ENCODE data around the gene STAT5B. TPM values are rescaled to one million over a fixed set of nuclear protein-coding genes. Genes with fewer than 3 reads are reported as not detected.

Gene STAT5B
- total RNA-seq, 1 experiment from 2014 or later: 42.9 TPM

GRCh38 chr17:42276609-42277341 is 584 bp upstream of the STAT5B start:
- Histone ChIP-seq H3K56ac (ENCODE audit: insufficient read length, low read depth, low read length) (no peak overlapping the region), H2AK5ac (ENCODE audit: insufficient read length, low read length) (no peak overlapping the region), H2BK20ac (ENCODE audit: low read depth, low read length, poor library complexity, severe bottlenecking) (no peak overlapping the region), H3K23me2 (ENCODE audit: insufficient read length, low read depth, low read length, poor library complexity, severe bottlenecking) (peaks cover 12% of the 10 kb centered on the region), H3K9ac (ENCODE audit: extremely low read depth, insufficient read length, low read length) (peak overlapping the region; percentile 1), H2BK5ac (ENCODE audit: insufficient read length, low read length) (no peak overlapping the region), H3K4ac (ENCODE audit: low read depth, low read length) (no peak overlapping the region; the same call in 1 of the 2 replicates), H4K8ac (replicated peaks; ENCODE audit: insufficient read length, low read depth, low read length) (no peak overlapping the region), H3K4me1 (ENCODE audit: insufficient read depth, low read length) (peaks cover 9% of the 10 kb centered on the region), H2AFZ (ENCODE audit: low read length) (no peak overlapping the region), H2BK120ac (ENCODE audit: low read depth, low read length, poor library complexity, severe bottlenecking) (peak overlapping the region; percentile 74), H3K27me3 (ENCODE audit: insufficient read depth, low read length) (no peaks in the 10 kb centered on the region), H3K14ac (ENCODE audit: insufficient read depth, low read length) (peak overlapping the region; percentile 66), H3K27ac (ENCODE audit: insufficient read length, low read depth, low read length) (no peak overlapping the region), H4K20me1 (ENCODE audit: control insufficient read depth, insufficient read depth, insufficient read length) (no peaks in the 10 kb centered on the region), H3K23ac (ENCODE audit: insufficient read length, low read depth, low read length) (no peak overlapping the region), H3T11ph (ENCODE audit: low read length) (no peak overlapping the region), H4K5ac (ENCODE audit: insufficient read length, low read depth, low read length) (no peak overlapping the region), H2BK15ac (ENCODE audit: low read depth, low read length) (no peak overlapping the region), H3K9me3 (ENCODE audit: control insufficient read depth, low read depth, low read length) (no peaks in the 10 kb centered on the region), H3K4me2 (ENCODE audit: insufficient read depth, insufficient read length, low read length) (peak overlapping the region; percentile 65), H3K79me1 (ENCODE audit: insufficient read depth, low read depth, low read length, poor library complexity, severe bottlenecking) (no peaks in the 10 kb centered on the region), H3K79me2 (ENCODE audit: insufficient read depth, low read length) (peaks cover 4% of the 10 kb centered on the region; the same call in 1 of the 2 replicates), H4K91ac (ENCODE audit: insufficient read length, low read depth, low read length) (no peak overlapping the region), H2BK12ac (ENCODE audit: insufficient read length, low read depth, low read length) (no peak overlapping the region), H3K18ac (ENCODE audit: insufficient read length, low read depth, low read length) (peak overlapping the region; percentile 68)
- Mint-ChIP-seq H3K36me3 (ENCODE audit: insufficient read depth in 1 of 3, low read depth in 3 of 3) (no peaks in the 10 kb centered on the region; a peak in 2 of 7 replicates), H3K4me1 (peaks cover 48 to 50% of the 10 kb centered on the region in 2 experiments), H3K27ac (peak overlapping the region in 2 of 3 experiments; percentile 54 to 83; a peak in 2 of 7 replicates), H3K9me3 (no peaks in the 10 kb centered on the region; a peak in 1 of 5 replicates), H3K4me3 (peak overlapping the region; percentile 78 to 90), H3K27me3 (ENCODE audit: low read depth) (peaks cover 4% of the 10 kb centered on the region)
- WGBS (ENCODE audit: extremely low coverage, insufficient read length, low lambda C conversion rate): no CpG with 5 or more reads among the region's 44 CpGs
- peak; percentile 69 for DNase-seq
- TF ChIP-seq CTCF (conservative IDR thresholded peaks at IDR 0.05): no peak

All from H9 (cell line).